ENCODE measurements around the gene PLEKHG3.

PLEKHG3 gene

DNA sequence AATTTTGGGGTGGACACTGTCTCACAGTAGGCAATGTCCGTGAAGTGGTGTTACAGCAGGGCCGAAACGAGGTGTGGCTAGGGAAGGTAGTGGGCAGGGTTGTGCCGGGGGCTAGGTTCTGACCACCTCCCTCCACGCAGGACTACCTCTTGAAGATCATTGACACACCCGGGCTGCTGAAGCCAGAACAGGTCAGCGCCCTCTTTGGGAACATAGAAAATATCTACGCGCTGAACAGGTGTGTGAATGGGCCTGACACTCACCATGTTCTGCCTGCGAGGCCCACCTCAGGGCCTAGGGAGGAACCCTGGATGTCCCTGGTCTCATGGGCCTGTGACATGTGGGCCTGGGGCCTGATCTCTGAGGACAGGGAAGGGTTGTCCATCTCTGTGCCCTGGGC lies 24.6 kb downstream of the PLEKHG3 start:
- DNase-seq: no peak

DNA sequence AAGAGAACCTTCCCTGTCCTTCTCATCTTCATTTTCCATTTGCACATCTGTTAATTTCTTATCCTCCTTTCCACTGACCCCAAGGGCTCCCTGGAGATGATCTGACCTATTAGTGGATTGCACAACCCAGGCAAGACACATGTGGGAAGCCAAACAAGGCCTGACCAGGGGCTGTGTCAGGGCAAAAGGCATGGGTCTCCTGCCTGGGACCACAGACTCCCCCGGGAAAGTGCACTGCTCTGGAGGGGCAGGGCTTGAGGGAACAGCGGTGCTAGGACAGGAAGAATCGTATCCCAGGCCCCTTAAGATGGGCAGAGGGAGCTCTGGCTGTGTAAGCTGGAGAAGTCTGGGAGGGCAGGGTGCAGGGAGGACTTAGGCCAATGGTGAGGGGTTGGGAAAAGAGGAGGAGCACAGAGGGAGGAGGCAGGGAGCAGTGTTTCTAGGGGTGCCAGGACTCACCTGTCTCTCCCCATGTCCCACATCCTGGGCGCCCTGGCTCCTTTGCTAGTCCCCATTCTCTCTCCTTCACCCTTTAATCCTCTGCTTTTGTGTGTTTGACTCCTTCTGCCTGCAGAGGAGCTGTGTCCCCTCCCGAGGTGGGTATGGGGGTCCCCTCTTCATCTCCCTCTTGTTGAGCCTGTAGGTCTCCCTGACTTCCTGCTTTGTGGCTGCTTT lies 25.3 kb downstream of the PLEKHG3 start:
- DNase-seq: no peak

DNA sequence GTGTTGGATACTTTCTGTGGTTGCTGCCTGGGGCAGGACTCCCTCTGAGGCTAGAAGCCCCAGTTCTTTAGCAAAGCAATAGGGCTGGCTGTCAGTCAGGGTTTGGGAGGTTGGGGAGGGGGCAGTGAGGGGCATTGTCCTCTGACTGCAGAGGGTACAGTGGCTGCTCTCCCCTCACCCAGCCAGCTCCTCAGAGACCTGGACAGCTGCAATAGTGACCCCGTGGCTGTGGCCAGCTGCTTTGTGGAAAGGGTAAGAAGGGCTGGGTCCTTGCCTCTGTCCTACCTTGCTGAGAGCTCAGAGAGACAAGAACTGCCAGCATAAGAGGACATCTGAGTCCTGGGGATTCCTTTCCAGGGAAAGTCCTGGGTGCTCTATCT lies 25.8 kb downstream of the PLEKHG3 start:
- no peak for DNase-seq

DNA sequence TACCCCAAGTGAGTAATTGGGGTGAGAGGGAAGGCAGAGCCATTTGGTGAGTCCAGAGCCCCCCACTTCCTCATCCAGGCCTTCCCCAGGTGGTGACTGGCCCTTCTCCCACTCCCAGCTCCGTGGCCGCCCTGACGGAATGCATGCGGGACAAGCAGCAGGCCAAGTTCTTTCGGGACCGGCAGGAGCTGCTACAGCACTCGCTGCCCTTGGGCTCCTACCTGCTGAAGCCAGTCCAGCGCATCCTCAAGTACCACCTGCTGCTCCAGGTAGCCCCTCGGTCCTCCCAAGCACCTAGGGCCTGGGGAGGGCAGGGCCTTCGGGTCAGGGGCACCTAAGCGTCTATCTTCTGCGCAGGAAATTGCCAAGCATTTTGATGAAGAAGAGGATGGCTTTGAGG lies 26.5 kb downstream of the PLEKHG3 start:
- no peak for DNase-seq

DNA sequence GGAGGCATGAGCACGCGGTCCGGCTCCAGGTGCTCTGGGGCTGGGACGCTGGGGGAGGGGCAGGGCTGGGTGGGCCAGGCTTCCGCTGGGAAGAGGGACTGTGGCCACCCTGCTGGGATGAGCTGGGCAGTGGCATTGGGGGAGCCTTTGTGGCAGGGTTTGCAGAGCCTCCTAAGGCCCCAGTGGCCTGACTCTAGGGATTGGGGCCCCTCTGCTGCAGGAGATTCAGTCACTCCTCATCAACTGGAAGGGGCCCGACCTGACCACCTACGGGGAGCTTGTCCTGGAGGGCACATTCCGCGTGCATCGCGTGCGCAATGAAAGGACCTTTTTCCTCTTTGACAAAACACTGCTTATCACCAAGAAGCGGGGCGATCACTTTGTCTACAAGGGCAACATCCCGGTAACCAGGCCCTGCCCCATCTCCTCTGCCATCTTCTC lies 26.9 kb downstream of the PLEKHG3 start:
- DNase-seq: no peak

DNA sequence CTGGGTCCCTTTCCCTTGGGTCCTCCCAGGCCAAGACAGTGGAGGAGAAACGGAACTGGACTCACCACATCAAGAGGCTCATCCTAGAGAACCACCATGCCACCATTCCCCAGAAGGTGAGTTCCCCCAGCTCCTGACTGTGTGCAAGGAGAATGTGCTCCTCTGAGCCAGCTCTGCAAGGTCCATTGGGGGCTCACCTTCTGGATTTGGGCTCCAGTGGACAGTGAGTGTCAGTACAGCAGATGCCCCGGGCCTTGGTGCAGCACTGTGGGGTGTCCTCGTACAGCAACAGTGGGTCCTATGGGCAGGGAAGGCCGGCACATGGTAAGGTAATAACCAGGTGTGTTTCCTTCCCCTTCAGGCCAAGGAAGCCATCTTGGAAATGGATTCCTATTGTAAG lies 27.8 kb downstream of the PLEKHG3 start:
- no peak for DNase-seq

DNA sequence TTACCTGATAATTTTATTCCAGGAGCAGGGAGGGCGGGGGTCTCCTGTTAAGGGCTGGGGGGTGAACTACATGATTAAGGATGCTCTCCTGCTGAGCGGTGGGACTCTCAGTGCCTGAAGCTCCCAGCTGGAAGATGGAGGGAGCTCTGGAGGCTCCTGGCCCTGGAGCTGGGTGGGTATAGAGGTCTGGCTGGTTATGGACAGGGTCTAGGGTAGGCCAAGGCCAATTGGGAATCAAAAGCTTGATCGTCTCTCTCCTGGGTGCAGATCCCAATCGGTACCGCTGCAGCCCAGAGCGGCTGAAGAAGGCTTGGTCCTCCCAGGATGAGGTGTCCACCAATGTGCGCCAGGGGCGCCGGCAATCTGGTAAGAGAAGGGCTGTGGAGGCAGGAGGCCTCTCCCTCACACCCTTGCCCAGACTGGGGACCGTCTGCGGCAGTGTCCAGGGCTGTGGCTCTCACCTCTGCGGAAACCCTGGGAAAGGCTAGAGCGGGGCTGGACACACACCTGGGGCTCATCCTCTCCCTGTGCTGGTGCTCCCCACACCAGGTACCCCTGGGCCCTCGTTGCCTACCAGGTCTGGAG lies 28.4 kb downstream of the PLEKHG3 start:
- no peak for DNase-seq

DNA sequence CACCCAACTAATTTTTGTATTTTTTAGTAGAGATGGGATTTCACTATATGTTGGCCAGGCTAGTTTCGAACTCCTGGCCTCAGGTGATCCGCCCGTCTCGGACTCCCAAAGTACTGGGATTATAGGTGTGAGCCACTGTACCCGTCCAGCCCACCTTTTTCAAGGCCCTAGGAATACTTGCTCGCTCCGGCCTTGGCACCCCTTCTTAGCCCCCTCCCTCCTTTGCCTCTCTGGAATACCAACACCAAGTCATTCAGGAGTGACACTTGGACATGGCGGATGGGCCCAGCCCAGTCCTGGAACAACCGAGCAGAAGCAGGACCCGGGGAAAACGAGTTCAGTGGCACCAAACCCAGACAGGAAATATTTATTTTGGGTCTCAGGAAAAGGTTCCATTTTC lies 29.1 kb downstream of the PLEKHG3 start:
- no peak for DNase-seq

DNA sequence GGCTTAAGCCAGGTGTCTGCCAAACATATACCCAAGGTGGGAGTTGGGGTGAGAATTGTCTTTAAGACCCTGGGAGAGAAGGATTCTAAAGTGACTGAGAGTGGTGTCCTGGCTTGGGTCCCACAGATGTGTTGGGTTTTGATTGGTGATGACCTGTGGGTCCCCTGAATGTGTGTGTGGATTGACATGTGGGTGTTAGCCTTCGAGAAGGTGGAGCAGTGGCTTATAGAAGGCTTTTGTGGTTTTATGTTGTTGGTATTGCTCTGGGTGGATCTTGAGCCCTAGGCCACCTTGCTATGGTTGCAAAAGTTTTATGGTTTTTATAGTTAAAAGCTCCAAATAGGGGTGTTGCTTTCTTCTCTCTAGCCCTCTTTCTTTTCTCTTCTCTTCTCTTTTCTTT lies 29.7 kb downstream of the PLEKHG3 start:
- no peak for DNase-seq

DNA sequence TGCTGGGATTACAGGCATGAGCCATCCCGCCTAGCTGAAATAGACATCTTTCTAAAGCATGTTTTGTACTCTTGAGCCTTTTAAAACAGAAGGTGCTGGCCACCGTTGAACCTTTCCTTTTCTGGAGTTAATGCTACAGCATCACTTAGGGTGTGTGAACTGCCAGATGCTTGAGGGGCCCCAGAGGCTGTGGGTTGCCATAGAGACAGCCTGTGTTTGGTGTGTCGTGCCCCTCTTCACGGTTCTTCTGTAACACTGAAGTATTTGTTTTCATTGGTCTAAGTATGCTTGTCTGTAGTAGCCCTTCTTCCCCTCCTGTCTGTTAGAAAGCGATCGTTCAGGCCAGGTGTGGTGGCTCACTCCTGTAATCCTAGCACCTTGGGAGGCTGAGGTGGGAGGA lies 30.8 kb downstream of the PLEKHG3 start:
- DNase-seq: peak; percentile 26

DNA sequence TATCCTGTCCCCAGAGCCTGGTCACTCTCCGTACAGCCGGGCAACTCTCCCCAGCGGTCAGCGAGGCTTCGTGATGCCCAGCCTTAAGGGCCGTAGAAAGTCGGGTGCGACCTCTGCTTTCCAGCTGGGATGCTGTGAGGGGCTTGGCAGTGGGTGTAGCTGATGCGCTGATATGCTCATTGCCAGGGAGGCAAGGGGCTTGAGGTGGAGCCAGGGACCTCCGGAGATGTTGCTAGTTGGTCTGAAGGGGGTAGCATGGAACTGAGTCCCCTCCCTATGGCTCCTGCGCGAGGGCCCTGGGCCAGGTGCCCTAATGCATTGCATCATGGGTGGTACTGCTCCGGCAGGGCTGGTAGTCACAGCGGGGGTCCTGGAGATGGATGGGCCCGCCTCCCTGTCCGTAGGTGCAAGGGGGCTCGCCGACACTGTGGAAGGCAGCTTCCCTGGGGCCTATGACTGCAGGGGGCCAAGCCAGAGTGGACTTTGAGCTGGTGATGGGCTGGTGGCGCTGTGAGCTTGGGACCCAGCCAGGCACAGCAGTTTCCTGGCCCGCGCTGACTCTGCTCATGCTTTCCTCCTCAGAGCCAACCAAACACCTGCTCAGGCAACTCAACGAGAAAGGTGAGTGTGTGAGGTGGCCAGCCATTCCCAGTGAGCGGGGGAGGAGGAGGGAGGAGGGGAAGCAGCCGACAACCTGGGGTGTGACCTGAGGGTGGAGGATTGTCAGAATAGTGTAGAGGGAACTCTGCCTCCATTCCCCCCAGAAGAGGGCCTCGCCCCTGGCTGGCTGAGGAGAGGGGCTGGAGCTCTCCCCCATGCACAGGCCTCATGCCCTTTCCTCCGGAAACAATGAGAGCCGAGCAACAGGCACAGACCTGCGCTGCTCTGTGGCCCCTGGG lies 32.3 kb downstream of the PLEKHG3 start:
- DNase-seq: peak; percentile 73

DNA sequence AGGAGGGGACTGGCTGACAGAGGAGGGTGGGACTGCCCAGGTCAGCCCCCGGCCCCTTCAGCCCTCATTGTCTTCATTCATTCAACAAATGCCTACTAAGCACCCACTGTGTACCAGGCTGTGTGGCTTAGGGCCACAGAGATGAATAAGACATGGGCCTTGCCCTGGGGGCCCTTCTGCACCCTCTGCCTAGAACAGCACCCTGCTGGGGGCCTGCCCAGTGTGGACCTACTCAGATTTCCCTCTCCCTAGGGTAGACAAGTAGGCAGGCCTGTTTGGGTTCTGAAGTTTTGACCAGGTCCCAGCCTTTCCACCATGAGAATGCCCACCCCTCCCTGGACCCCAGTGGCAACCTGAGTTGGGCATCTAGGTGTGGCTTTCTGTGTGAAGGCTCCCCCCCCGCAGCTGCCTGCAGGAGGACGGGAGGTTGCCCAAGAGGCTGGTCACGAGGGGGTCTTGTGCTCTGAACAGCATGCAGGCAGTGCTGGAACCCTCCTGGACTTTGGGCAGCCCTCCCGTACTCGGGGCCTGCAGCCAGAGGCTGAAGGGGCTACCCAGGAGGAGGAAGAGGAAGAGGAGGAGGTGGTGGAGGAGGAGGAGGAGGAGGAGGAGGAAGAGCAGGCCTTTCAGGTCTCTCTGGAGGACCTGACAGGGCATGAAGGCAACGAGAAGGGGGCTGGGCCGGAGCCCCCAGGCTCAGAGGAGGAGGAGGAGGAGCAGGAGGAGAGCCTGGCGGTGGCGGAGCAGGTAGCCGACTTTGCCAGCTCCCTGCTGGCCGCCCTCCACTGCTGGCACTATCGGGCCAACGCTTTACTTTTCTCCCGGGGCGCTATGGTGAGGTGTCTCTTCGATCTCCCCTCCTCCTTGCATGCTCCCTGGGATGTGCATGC lies 33.4 kb downstream of the PLEKHG3 start:
- DNase-seq: no peak

DNA sequence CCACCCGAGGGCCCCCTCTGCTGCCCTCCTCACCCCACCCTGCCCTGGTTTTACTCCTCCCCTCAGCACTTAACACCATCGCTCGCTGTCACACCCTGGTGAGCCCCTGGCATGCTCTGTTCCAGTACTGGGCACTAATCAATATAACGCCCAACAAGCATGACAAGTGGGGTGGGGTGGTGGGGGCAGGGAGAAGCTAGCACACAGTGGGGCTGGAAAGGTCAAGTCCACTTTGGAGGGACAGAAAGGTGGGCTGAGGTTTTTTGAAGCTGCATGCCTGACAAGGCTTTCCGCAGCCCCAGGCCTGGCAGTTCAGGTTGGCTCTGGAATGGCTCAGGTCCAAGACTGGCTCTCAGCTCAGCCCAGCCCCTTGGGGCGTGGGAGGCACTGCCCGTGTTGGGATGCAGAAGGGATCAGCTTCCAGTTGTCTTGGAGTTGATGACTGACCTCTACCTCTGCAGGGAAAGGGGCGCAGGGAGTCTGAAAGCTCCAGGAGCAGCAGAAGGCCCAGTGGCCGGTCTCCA lies 34.1 kb downstream of the PLEKHG3 start:
- no peak for DNase-seq

DNA sequence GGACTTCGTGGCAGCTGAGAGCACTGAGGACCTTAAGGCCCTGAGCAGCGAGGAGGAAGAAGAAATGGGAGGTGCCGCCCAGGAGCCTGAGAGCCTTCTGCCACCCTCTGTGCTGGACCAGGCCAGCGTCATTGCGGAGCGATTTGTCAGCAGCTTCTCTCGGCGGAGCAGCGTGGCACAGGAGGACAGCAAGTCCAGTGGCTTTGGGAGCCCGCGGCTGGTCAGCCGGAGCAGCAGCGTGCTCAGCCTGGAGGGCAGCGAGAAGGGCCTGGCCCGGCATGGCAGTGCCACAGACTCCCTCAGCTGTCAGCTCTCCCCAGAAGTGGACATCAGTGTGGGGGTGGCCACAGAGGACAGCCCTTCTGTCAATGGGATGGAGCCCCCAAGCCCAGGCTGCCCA lies 37.0 kb downstream of the PLEKHG3 start:
- DNase-seq: no peak

DNA sequence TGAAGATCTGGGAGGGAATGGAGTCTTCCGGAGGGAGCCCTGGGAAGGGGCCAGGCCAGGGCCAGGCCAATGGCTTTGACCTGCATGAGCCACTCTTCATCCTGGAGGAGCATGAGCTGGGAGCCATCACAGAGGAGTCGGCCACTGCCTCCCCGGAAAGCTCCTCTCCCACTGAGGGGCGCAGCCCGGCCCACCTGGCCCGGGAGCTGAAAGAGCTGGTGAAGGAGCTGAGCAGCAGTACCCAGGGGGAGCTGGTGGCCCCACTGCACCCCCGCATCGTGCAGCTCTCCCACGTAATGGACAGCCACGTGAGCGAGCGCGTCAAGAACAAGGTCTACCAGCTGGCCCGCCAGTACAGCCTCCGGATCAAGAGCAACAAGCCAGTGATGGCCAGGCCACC lies 37.7 kb downstream of the PLEKHG3 start:
- DNase-seq: no peak

DNA sequence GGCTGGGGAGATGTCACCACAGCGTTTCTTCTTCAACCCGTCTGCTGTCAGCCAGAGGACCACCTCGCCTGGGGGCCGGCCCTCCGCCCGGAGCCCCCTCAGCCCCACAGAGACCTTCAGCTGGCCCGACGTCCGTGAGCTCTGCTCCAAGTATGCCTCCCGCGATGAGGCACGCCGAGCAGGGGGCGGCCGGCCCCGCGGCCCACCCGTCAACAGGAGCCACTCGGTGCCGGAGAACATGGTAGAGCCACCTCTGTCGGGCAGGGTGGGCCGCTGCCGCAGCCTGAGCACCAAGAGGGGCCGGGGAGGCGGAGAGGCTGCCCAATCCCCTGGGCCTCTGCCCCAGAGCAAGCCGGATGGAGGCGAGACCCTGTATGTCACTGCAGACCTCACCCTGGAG lies 38.8 kb downstream of the PLEKHG3 start:
- DNase-seq: no peak

DNA sequence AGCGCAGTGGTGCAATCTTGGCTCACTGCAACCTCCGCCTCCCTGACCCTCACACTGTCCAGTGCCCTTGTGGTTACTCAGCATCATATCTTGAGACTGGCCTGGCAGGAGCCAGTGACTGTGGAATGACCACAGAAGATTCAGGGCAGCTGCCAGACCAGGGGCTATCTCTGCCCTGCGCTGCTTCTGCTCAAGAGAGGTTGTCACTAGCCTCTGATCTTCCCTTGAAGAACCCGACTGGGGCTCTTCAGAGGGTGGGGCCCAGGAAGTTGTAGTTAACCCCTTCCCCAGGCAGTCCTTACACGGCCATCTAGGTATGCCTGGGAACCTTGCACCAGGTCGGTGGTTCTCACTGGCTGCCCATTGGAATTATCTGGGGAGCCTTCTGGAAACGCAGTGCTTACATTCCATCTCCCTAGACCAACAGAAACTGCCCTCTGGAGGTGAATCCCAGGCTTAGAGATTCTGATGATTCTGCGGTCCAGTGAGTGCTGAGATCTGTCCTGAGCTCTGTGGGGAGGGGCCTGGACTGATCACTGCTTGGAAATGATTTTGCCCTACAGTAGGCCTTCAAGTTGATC lies 41.4 kb downstream of the PLEKHG3 start:
- DNase-seq: no peak

DNA sequence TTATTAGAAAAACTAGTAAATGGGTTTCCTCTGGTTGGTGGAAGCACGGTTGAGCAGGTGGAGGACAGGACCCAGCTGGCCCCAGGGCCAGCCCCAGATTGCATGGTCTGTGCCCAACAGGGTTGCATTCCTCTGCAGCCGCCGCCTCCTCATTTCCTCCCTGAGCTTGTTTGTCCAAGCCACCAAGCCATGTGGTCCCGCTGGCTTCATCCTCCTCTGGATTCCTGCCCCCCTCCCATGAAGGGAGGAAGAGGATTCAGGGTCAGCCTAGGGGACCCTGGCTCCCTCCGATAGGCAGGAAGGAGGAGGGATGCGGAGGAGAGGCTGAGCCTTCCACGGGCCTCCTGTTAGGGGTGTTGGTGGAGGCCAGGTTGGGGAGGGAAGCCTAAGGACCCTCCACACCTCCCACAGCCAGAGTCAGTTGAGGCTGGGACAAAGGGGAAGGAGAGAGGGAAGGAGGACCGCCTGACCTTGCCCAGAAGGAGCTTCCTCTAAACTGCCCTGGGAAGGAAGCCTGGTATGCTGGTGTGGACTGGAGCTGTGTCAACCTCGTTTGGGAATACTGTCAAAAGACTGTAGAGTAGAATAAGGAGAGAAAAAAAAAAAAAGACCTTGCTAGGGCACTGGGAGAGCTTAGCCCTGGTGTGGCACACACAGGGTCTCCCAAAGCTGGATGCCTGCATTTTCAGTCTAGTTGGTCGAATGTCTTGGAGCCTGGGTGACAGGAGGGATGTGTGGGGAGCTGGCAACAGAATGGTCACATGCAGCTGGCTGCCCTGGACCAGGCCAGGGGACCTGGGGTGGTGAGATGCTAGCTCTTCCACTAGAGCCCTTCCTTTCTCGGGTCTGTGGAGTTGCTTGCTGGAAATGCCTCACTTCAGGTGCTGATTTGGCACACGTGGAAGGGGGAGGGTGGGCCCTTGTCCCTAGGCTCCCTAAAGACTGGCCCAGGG lies 42.4 kb downstream of the PLEKHG3 start:
- DNase-seq: no peak

DNA sequence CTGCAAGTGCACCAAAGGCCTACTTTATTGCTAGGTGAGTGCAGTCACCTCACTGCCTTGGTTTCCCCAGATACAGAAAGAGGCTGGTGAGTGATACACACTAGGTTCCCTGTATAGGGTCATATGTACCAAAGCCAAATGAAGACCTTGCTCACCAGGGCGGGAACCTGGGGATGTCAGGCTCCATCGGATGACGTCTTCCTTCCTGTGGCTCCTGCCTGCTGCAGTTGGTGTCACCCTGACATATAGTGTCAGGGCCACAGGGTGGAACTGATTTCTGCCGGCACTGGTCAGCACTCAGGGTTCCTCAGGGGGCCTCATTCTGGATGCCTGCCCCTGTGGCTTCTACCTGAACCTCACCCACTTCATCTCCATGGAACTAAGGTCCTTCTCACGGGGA lies 43.1 kb downstream of the PLEKHG3 start:
- no peak for DNase-seq

DNA sequence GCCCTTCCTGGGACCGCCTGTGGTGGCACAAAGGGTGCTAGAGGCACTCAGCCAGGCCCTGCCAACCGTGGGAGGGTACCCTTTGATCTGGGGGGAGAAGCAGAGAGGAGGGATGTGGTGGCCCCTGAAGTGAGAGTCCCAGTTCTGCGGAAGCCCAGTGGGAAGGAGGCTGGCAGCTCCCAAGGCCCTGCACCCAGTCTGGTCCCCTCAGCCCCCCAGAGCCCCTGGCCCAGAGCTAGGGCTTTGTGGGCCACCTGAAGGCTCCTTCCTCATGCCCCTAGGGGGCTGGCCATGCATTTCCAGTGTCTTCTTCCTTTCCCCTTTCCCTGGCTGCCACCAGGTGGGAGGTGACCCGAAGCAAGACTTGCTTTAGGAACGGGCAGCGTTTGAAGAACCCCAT lies 44.3 kb downstream of the PLEKHG3 start:
- DNase-seq: no peak

All from NCI-H1092 (cell line).